Prostate gland (tissue), 2 donors: ENCODE results near the gene TBC1D16.

Experiments
- CTCF ChIP-seq, 4 experiments: fragments of 200-600 bp in 2 of 4; fragments of 450-650 bp in 2 of 4; sonication (generic) in 2 of 4; IDR thresholded peaks; 1 replicate in 3 of 4; 2 replicates in 1 of 4; pipeline ENCODE4 v1.5.1; 2016 to 2019; ENCODE audit warnings: antibody characterized with exemption in 4 of 4, mild to moderate bottlenecking in 2 of 4, moderate library complexity in 2 of 4
- POLR2AphosphoS5 ChIP-seq: sonication (generic); formaldehyde crosslinking; IDR thresholded peaks from one replicate; pipeline ENCODE4 v1.6.1; 2017; ENCODE audit warnings: antibody characterized with exemption

GRCh38 chr17:79907850-79908249 lies 127.8 kb downstream of the TBC1D16 start:
- TF ChIP-seq CTCF (IDR thresholded peaks at IDR 0.05): no peak
- TF ChIP-seq POLR2AphosphoS5: no peak
